ENCODE results near the gene SUMF2. TPM values are rescaled to one million over a fixed set of nuclear protein-coding genes. Genes with fewer than 3 reads are reported as not detected.
"Not testable (repeated sequence)": the region's sequence is repeated elsewhere in the genome, so short reads cannot be mapped to it uniquely, and the experiment has no call there.

The SUMF2 gene
- total RNA-seq, 4 donors from 2014 or later = 93.4 to 134 (median 113) TPM

DNA sequence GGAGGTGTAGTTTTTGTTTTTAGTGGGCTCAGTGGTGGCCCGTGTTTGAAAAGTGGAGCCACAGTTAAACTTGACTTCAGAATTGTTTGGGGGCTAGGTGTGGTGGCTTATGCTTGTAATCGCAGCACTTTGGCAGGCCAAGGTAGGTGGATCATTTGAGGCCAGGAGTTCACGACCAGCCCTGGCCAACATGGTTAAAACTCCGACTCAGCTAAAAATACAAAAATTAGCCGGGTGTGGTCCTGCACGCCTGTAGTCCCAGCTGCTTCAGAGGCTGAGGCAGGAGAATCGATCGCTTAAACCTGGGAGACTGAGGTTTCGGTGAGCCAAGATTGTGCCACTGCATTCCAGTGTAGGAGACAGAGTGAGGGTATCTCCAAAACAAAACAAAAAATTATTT, 10.7 kb upstream of the SUMF2 start:
- no peak overlapping the region for H3K27ac ChIP-seq
- TF ChIP-seq EP300 (IDR thresholded peaks at IDR 0.05) (no peak), POLR2A (IDR thresholded peaks at IDR 0.05) (no peak), POLR2AphosphoS5 (IDR thresholded peaks at IDR 0.05) (no peak)
- TF ChIP-seq, protein P1, sequence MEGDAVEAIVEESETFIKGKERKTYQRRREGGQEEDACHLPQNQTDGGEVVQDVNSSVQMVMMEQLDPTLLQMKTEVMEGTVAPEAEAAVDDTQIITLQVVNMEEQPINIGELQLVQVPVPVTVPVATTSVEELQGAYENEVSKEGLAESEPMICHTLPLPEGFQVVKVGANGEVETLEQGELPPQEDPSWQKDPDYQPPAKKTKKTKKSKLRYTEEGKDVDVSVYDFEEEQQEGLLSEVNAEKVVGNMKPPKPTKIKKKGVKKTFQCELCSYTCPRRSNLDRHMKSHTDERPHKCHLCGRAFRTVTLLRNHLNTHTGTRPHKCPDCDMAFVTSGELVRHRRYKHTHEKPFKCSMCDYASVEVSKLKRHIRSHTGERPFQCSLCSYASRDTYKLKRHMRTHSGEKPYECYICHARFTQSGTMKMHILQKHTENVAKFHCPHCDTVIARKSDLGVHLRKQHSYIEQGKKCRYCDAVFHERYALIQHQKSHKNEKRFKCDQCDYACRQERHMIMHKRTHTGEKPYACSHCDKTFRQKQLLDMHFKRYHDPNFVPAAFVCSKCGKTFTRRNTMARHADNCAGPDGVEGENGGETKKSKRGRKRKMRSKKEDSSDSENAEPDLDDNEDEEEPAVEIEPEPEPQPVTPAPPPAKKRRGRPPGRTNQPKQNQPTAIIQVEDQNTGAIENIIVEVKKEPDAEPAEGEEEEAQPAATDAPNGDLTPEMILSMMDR (IDR thresholded peaks at IDR 0.05) = no peak
- peaks cover 23% of the 10 kb centered on the region for H3K4me1 ChIP-seq
- H3K4me3 ChIP-seq = no peak overlapping the region
- H3K9me3 ChIP-seq = no peaks in the 10 kb centered on the region
- 76% methylated on average over 9 of the region's 9 CpGs for WGBS
- no peak for DNase-seq (ENCODE audit: low spot score in 2 of 2)
- peaks cover 57% of the 10 kb centered on the region for H3K36me3 ChIP-seq
- no peaks in the 10 kb centered on the region for H3K27me3 ChIP-seq

DNA sequence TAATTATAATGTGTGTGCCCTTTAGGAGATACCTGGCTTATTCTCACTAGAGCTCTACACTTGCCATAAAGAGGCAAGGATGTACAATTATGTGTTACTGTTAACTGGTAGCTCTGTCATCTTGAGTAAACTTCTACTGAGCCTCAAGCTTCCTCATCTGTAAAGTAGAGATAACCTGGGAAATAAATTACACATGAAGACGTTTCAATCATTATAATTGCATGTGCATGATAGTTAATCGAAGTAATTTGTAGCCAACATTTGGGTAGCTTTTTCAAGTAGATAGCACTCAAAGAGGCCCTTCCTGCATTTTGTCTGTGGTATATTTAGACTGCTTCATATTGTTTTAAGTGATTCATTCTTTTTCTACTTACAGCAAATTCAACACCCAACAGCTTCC, 10.1 kb upstream of the SUMF2 start:
- TF ChIP-seq EP300 (IDR thresholded peaks at IDR 0.05) = no peak
- TF ChIP-seq, protein P1 (IDR thresholded peaks at IDR 0.05) = no peak
- no peak for TF ChIP-seq POLR2A (IDR thresholded peaks at IDR 0.05)
- TF ChIP-seq POLR2AphosphoS5 (IDR thresholded peaks at IDR 0.05) = no peak
- Histone ChIP-seq H3K27ac (no peak overlapping the region), H3K36me3 (peaks cover 63% of the 10 kb centered on the region), H3K9me3 (no peaks in the 10 kb centered on the region), H3K4me3 (no peak overlapping the region), H3K27me3 (no peaks in the 10 kb centered on the region), H3K4me1 (peaks cover 23% of the 10 kb centered on the region)
- no peak for DNase-seq (ENCODE audit: low spot score in 2 of 2)
- 85% methylated on average over 2 of the region's 2 CpGs for WGBS

DNA sequence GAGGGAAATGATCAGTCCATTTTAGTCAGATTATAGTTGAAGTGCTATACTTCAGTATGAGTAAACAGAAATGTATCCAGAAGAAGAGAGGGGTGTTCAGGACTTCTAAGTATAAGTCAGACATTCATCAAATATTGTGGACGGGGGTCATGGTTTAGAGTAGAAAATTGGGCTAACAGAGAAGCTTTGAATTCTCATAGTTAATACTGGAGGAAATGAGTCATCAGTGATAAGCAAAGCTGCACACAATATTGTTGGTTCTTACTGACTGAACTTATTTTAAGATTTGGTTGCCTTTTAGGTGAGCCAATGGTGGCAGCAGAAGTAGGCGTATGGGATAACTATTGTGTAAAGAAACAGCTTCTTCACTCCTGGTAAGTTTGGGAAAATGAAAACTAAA, 1.7 kb upstream of the SUMF2 start:
- no peaks in the 10 kb centered on the region for H3K9me3 ChIP-seq
- no peak overlapping the region for H3K4me3 ChIP-seq
- TF ChIP-seq POLR2AphosphoS5 (IDR thresholded peaks at IDR 0.05) = no peak
- TF ChIP-seq, protein P1 (IDR thresholded peaks at IDR 0.05) = no peak
- no peak for TF ChIP-seq POLR2A (IDR thresholded peaks at IDR 0.05)
- no peak for TF ChIP-seq EP300 (IDR thresholded peaks at IDR 0.05)
- DNase-seq (ENCODE audit: low spot score in 2 of 2) = no peak
- no peaks in the 10 kb centered on the region for H3K27me3 ChIP-seq
- H3K4me1 ChIP-seq = peaks cover 17% of the 10 kb centered on the region
- 90% methylated on average over 2 of the region's 2 CpGs for WGBS
- peaks cover 56% of the 10 kb centered on the region for H3K36me3 ChIP-seq
- H3K27ac ChIP-seq = no peak overlapping the region

DNA sequence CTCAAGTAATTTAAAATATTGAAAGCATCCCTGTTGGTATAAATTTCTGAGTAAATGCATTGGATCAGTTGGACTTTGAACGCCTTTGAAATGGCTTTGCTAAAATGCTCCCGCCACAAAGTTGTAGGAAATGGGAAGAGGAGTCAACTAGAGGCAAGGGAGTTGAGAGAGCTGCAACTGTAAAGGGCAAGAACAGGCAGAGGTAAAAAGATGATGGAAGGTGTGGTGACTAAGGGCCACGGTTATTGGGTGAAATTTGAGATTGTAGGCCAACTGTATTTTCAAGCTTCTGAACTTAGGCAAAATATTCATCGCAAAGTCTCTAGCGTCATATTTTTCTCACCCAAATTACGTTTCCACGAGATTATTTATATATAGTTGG, 595 bp upstream of the SUMF2 start:
- Histone ChIP-seq H3K4me1 (peaks cover 17% of the 10 kb centered on the region), H3K36me3 (peaks cover 46% of the 10 kb centered on the region), H3K27ac (peak overlapping the region; percentile 94), H3K27me3 (no peaks in the 10 kb centered on the region), H3K4me3 (peak overlapping the region; percentile 87), H3K9me3 (no peaks in the 10 kb centered on the region)
- no peak for DNase-seq (ENCODE audit: low spot score in 2 of 2)
- WGBS = 63% methylated on average over 7 of the region's 7 CpGs
- TF ChIP-seq POLR2A (IDR thresholded peaks at IDR 0.05) (no peak), POLR2AphosphoS5 (IDR thresholded peaks at IDR 0.05) (no peak), EP300 (IDR thresholded peaks at IDR 0.05) (no peak)
- TF ChIP-seq, protein P1 (IDR thresholded peaks at IDR 0.05) = no peak

DNA sequence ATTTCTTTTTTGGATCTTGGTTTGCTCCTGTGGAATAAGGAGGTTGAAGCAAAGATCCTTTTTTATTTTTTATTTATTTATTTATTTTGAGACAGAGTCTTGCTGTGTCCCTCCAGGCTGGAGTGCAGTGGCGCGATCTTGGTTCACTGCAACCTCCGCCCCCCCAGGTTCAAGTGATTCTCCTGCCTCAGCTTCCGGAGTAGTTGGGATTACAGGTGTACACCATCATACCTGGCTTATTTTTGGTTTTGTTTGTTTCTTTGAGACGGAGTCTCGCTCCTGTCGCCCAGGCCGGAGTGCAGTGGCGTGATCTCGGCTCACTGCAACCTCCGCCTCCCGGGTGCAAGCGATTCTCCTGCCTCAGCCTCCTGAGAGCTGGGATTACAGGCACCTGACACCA, 2.3 kb downstream of the SUMF2 start:
- H3K9me3 ChIP-seq; DNase-seq (ENCODE audit: low spot score in 2 of 2); H3K4me3 ChIP-seq; H3K27me3 ChIP-seq; H3K27ac ChIP-seq: not testable (repeated sequence)
- 97% methylated on average over 13 of the region's 13 CpGs for WGBS
- Histone ChIP-seq H3K4me1 (peaks cover 17% of the 10 kb centered on the region), H3K36me3 (peaks cover 48% of the 10 kb centered on the region)

DNA sequence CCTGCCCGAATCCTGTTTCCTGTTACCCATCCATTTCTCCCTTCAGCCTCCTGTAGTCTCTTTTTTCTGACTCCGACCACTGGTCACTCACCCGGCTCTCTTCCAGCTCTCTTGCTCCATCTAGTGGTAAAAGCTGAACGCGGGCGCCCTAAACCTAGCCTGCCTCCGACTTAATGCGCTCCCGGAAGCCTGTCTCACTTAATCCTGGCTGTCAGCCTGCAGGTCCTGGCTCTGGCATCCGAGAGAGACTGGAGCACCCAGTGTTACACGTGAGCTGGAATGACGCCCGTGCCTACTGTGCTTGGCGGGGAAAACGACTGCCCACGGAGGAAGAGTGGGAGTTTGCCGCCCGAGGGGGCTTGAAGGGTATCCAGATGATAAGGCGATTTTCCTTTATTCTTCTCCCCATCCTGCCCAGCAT, 10.3 kb downstream of the SUMF2 start:
- DNase-seq (ENCODE audit: low spot score in 2 of 2) = peak; percentile 90
- Histone ChIP-seq H3K36me3 (peaks cover 53% of the 10 kb centered on the region), H3K4me3 (no peak overlapping the region), H3K27me3 (no peaks in the 10 kb centered on the region), H3K27ac (no peak overlapping the region), H3K9me3 (no peaks in the 10 kb centered on the region), H3K4me1 (peaks cover 12% of the 10 kb centered on the region)
- no peak for TF ChIP-seq POLR2A (IDR thresholded peaks at IDR 0.05)
- no peak for TF ChIP-seq EP300 (IDR thresholded peaks at IDR 0.05)
- TF ChIP-seq, protein P1 (IDR thresholded peaks at IDR 0.05) = peak; percentile 85 to 90
- TF ChIP-seq POLR2AphosphoS5 (IDR thresholded peaks at IDR 0.05) = no peak
- 12% methylated on average over 19 of the region's 19 CpGs for WGBS

All from suprapubic skin (tissue), 4 donors.